Myocyte (in vitro differentiated cells): ENCODE measurements around the gene ADCY3. TPM values are rescaled to one million over a fixed set of nuclear protein-coding genes. Genes with fewer than 3 reads are reported as not detected.

Source experiments
- DNase-seq: peaks from one replicate; pipeline ENCODE4 v3.0.0-alpha.2; 2012; ENCODE audit warnings: low read depth
- total RNA-seq: library from RNA; depleted of rRNA; stranded (reverse); fragments of >200 nt; gene quantifications from 2 replicates; pipeline ENCODE4 v1.2.3, GENCODE V29; 2014

Gene ADCY3
- total RNA-seq, 1 donor from 2014 or later, result 3.5 TPM

DNA sequence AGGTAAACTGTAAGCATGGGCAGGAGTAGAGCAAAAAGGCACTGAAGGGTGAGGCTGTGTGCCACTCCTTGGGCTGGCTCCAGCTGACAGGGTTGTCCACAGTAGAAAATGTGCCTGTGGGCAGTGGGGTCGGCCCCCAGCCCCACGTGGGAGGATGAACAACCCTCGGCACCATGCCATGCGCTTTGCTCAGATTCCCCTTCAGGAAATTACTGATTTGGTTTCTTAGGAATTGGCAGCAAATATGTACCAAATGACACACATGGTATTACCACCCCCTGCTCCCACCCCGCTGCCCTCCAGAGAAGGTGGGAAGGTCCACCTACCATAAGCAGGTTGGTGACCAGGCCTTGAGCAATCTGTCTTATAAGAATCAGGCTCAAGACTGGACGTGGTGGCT is 13.6 kb downstream of the ADCY3 start:
- DNase-seq, result no peak

DNA sequence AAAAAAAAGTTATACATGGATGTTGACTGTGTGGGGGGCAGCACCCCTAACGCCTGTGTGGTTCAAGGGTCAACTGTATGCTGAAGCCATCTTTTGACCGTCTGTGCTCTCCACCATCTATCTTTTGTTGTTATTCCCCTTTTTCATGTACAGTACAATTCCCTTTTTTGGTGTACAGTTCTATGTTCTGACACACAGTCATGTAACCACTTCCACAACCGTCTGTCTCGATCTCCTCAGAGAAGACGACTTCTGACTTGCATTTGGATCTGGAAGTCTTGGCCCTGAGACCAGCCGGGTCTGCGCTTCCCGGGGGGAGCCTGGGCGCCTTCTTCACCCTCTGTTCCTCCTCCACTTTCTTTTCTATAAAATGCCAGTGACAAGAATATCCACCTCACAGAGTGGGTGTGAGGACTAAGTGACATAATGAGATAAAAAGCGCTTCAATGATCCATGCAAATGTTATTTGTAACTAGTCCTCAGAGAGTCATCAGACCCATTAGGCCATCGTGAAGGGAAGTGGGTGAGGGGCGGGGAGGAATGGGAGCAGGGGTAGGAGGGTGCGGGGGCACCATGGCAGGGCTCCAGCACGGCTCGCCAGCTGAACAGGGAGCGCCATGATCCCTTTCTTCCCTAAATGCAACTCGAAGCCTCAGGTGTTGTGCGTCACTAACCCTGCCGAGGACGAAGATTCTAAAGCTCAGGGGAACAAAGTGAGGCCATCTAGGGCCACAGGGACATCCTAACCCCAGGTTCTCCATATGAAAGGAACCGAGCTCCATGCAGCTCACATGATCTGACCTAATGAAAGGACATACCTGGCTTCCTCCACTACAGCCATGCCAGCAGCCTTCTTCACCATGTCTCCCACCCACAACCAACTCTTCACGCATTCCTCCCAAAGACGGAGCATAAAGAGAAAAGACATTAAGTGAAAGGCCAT is 16.6 kb downstream of the ADCY3 start:
- DNase-seq, result no peak

- no peak for DNase-seq
Observed at GRCh38 chr2:24899361-24899910, 20.6 kb downstream of the ADCY3 start.

DNA sequence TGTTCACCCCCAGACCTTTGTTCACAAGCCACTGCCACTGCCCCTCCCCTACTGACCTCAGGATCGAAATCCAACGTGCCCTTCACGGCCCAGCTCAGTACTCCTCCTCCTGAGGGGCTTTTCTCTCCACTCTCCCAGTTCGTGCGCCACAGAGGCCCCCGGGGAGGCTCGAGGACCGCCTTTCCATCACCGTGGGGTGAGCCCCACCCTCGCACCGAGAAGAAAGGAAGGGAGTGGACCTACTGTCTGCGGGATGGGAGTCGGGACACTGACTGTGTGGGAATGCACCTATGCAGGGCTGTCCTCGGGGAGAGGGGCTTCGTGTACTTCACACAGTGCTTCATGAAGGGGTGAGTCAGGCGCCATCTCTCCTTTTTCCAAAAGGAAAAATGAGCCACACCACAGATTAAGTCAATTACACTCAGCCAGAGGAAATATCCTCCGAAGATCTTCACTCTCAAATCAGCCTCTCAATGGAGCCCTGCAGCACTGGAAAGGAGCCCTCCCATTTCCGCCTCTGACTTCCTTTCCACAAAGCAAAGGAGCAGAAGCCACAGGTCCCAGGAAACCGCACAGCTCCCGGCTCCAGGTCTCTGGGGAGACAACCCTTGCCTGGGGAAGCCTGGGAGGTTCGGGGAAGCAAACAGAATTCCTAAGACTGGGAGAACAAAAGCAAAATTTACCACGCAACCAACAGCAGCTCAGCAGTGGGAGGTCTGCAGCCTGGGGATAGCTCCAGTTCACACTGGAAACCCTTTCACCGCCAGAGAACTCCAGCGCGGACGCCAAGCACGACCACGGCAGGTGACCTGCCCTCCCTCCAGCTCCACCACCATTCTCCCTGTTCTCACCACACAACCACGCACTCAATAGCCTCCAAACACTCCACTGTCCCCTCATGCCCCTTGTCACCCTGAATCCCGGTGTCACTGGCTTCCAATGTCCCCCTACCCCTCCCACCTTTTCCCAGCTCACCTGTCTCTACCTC is 21.6 kb downstream of the ADCY3 start:
- DNase-seq, result no peak

DNA sequence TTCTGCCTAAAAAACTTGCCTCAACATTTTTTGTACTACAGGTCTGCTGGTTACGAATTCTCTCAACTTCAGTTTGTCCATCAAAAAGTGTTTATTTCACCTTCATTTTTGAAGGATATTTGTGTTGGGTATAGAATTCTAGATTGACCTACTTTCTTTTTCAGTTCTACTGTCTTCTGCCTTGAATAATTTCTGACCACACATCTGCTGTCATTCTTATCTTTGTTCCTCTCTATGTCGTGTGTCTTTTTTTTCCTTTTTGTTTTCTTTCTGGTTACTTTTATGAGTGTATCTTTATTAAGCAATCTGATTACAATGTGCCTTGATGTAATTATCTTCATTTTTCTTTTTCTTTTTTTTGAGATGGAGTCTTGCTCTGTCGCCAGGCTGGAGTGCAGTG is 25.3 kb downstream of the ADCY3 start:
- no peak for DNase-seq

DNA sequence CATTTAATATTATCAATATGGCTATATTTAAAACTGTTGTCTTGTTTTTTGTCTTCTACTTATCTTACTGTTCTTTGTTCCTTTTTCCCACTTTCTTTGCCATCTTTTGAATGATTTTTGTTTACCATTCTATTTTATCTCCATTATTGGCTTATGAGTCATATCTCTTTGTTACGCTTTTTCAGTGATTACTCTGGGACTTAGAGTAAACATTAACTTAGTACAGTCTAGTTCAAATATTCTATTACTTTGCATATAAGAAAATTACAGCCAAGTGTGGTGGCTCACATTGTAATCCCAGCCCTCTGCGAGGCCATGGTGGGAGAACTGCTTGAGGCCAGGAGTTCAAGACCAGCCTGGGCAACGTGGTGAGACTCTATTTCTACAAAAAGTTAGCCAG is 26.1 kb downstream of the ADCY3 start:
- DNase-seq, result no peak

- no peak for DNase-seq
Observed at GRCh38 chr2:24892928-24893327, 27.1 kb downstream of the ADCY3 start.

DNA sequence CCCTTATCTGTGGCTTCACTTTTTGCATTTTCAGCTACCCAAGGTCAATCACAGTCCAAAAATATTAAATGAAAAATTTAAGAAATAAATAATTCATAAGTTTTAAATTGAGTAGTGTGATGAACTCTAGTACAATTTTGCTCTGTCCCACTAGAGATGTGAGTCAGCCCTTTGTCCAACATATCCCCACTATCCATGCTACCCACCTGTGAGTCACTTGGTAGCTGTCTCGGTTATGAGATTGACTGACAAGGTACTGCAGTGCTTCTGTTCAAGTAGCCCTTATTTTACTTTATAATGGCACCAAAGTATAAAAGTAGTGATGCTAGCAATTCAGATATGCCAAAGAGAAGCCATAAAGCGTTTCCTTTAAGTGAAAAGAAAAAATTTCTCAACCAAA is 28.8 kb downstream of the ADCY3 start:
- DNase-seq, result no peak

DNA sequence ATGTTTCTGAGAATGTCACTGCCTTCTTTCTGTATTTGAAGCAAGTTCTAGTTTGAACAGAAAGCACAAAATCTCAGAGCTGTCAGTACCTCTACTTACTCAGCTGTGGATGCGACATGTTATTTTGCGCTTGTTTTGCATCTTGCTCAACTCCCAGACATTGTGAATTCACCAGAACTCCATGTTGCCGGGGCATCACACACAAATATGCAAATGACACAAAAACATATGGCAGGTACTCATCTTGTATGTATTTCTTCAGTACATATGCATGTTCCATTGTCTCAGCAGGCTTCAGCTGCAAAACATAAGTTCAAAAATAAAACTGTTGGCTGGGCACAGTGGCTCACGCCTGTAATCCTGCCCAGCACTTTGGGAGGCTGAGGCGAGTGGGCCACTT is 30.8 kb downstream of the ADCY3 start:
- DNase-seq, result no peak

GRCh38 chr2:24888177-24888576 is 31.9 kb downstream of the ADCY3 start:
- DNase-seq, result no peak

DNA sequence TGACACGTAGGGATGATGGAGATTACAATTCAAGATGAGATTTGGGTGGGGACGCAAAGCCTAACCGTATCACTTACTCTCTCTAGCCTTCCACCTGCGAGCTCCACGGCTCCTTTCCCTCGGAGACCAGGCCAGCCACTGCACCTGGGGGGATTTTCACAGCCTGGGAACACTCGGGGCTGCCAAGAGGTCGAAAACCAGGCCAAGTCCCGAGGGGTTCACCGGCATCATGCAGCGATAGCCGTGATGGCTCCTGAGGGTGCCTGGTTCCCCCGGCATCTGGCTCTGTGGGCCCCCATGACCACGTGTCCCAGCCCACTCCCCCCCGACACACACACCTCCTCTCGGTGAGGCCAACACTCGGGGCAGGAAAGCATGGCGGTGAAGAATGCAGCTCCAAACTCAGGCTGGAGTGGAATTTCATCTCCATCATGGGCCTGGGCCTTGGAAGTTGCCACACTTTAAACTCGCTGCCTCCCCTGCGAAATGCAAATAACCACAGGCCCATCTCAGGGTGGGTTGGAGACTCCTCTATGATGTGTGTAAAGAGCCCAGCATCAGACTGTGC is 32.6 kb downstream of the ADCY3 start:
- no peak for DNase-seq

- DNase-seq, result peak; percentile 45
Observed at GRCh38 chr2:24886691-24887304, 33.2 kb downstream of the ADCY3 start.

GRCh38 chr2:24886126-24886501 is 33.9 kb downstream of the ADCY3 start:
- DNase-seq, result peak; percentile 25

DNA sequence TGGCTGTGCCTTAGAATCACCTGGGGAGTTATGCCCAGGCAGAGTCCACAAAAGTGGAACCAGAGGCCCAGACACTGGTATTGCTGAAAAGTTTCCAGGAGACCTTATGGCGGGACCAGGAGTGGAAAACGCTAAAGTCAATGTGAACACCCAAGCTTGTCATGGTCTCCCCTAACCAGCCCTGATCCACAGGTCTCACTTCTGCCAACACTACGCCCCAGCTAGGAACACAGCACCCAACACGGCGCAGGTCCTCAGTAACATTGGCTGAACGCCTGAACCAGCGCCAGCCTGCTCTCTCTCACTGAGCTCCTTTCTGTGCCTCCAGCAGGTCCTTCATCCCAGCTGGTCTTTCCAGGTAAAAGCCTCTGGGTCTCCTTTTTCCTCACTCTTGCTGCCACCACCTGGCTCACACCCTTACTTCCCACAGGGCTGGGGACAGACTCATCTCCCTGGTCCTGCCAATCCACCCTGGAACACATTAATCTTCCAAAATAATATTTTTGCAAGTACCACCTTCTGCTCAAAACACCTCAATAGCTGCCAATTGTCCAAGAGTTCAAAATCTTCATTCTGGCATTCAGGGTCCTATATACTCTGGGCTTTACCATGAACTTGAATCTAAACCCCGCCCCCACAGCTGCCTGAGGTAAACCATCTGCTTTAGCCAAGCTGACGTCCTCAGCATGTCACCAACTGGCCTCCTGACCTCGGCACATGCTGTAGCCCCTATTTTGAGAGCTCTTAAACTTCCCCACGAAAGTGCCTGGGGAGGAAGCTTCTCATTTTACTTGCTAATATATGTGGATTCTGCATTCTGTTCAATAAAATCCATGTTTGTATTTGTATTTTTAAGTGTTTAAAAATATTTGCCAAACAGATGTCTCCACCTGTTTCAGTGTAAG is 34.6 kb downstream of the ADCY3 start:
- peak; percentile 62 for DNase-seq

DNA sequence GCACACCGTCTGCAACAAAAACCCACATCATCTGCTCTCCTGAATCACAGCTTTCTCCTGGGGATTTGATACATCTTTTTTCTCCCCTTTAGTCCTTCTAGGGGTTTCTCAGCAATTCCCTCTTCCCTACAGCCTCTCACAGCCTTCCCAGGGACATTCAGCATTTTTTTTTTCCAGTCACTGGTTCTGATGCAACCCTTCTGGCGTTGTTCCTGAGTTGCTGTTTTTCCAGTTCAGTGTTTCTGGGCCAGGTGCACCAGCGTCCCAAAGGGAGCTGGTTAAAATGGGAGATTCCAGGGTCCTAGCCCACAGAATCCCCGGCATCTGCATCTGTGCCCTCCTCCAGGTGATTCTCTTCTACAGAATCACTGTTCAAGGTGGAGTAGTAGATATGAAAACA is 36.1 kb downstream of the ADCY3 start:
- peak; percentile 21 for DNase-seq

DNA sequence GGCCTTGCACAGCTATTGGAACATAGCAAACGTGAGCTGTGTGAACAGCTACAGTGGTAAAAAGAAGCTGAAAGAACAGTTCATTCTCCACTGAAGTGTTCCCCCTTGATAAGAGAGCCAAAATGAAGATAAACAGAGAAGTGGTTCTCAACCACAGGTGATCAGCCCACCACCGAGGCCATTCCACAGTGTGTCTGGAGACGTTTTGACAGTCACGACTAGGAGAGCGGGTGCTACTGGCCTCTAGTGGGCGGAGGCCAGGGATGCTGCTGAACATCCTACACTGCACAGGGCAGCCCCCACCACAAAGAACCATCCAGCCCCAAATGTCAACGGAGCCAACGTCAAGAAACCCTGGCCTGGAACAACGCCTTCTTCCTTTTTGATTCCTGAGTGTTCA is 38.4 kb downstream of the ADCY3 start:
- no peak for DNase-seq

- DNase-seq, result no peak
Observed at GRCh38 chr2:24881158-24881557, 38.9 kb downstream of the ADCY3 start.

GRCh38 chr2:24878341-24878740 is 41.7 kb downstream of the ADCY3 start:
- no peak for DNase-seq

GRCh38 chr2:24877646-24878045 is 42.4 kb downstream of the ADCY3 start:
- DNase-seq, result peak; percentile 33

GRCh38 chr2:24877067-24877466 is 43.0 kb downstream of the ADCY3 start:
- no peak for DNase-seq
